WTC11 (cell line): ENCODE results near the gene TAF3. TPM values are rescaled to one million over a fixed set of nuclear protein-coding genes. Genes with fewer than 3 reads are reported as not detected.

Experiments
- ATAC-seq: fragments of 200-7000 bp; cut with Tn5 transposase; 2 replicates; pipeline ENCODE4 v1.10.0; 2021; ENCODE audit warnings: mild to moderate bottlenecking, moderate library complexity
- CTCF ChIA-PET: fragments of 300-600 bp; sonication (Branson Sonifier 250); formaldehyde crosslinking; loops from one replicate; lab custom pipeline; 2021; ENCODE audit warnings: antibody characterized with exemption; lab: Charles Lee
- POLR2A ChIA-PET: fragments of 350-600 bp; sonication (Branson Sonifier 250); formaldehyde crosslinking; loops from one replicate; lab custom pipeline; 2021; ENCODE audit warnings: antibody characterized with exemption; lab: Charles Lee
- DNase-seq: peaks from one replicate; pipeline ENCODE4 v3.0.0; 2021; ENCODE audit warnings: low spot score
- H3K27ac Mint-ChIP-seq: 2 replicates; pipeline ENCODE4 v1.8.0; 2021; ENCODE audit warnings: mixed read lengths
- H3K27me3 Mint-ChIP-seq: 2 replicates; pipeline ENCODE4 v1.8.0; 2021; ENCODE audit warnings: low read depth, mild to moderate bottlenecking, moderate library complexity, mixed read lengths
- H3K36me3 Mint-ChIP-seq: 2 replicates; pipeline ENCODE4 v1.8.0; 2021; ENCODE audit warnings: mixed read lengths
- H3K4me1 Mint-ChIP-seq: 2 replicates; pipeline ENCODE4 v1.8.0; 2022; ENCODE audit warnings: mixed read lengths
- H3K4me3 Mint-ChIP-seq: 2 replicates; pipeline ENCODE4 v1.8.0; 2021; ENCODE audit warnings: mild to moderate bottlenecking, moderate library complexity, mixed read lengths
- H3K9me3 Mint-ChIP-seq: 2 replicates; pipeline ENCODE4 v1.8.0; 2021; ENCODE audit warnings: mixed read lengths
- ESRRA ChIP-seq: sonication (generic); formaldehyde crosslinking; IDR thresholded peaks from 2 replicates; pipeline ENCODE4 v1.8.1; 2022; ENCODE audit warnings: mild to moderate bottlenecking, missing genetic modification reagents, borderline replicate concordance
- FOXP1 ChIP-seq: sonication (generic); formaldehyde crosslinking; IDR thresholded peaks from 2 replicates; pipeline ENCODE4 v1.8.0; 2022; ENCODE audit warnings: missing genetic modification reagents, mild to moderate bottlenecking, moderate library complexity, borderline replicate concordance
- GABPB1 ChIP-seq: sonication (generic); formaldehyde crosslinking; IDR thresholded peaks from 2 replicates; pipeline ENCODE4 v1.8.1; 2023; ENCODE audit warnings: mild to moderate bottlenecking, missing genetic modification reagents
- KAT7 ChIP-seq: sonication (generic); formaldehyde crosslinking; IDR thresholded peaks from 2 replicates; pipeline ENCODE4 v1.8.1; 2023; ENCODE audit warnings: missing genetic modification reagents, mild to moderate bottlenecking, borderline replicate concordance
- NFYB ChIP-seq: sonication (generic); formaldehyde crosslinking; conservative IDR thresholded peaks from 2 replicates; pipeline ENCODE4 v1.8.0; 2022; ENCODE audit warnings: low read depth, missing genetic modification reagents
- PRRX2 ChIP-seq: fragments of 250-450 bp; sonication (Bioruptor Pico); IDR thresholded peaks from 2 replicates; pipeline ENCODE4 v1.8.0; 2021; ENCODE audit warnings: mild to moderate bottlenecking
- RELA ChIP-seq: sonication (generic); formaldehyde crosslinking; IDR thresholded peaks from 2 replicates; pipeline ENCODE4 v1.8.1; 2022; ENCODE audit warnings: missing genetic modification reagents, mild to moderate bottlenecking, borderline replicate concordance
- RORB ChIP-seq: fragments of 250-450 bp; sonication (Bioruptor Pico); IDR thresholded peaks from 2 replicates; pipeline ENCODE4 v1.9.0; 2021; ENCODE audit warnings: mild to moderate bottlenecking
- SMAD4 ChIP-seq: sonication (generic); formaldehyde crosslinking; IDR thresholded peaks from 2 replicates; pipeline ENCODE4 v1.8.0; 2022; ENCODE audit warnings: mild to moderate bottlenecking, missing genetic modification reagents
- ZNF416 ChIP-seq: fragments of 250-450 bp; sonication (Bioruptor Pico); IDR thresholded peaks from 2 replicates; pipeline ENCODE4 v1.9.0; 2021; ENCODE audit warnings: mild to moderate bottlenecking, inconsistent platforms
- total RNA-seq: library from RNA; stranded (reverse); gene quantifications from 3 replicates; pipeline ENCODE4 v1.2.3, GENCODE V29; 2021
- TF ChIP-seq, protein P1 (sequence below): sonication (generic); formaldehyde crosslinking; IDR thresholded peaks from 2 replicates; pipeline ENCODE4 v1.8.1; 2023; ENCODE audit warnings: mild to moderate bottlenecking, missing genetic modification reagents, moderate library complexity
- TF ChIP-seq, protein P2 (sequence below): fragments of 250-450 bp; sonication (Bioruptor Pico); IDR thresholded peaks from 2 replicates; pipeline ENCODE4 v2.1.2; 2022; ENCODE audit warnings: mild to moderate bottlenecking, moderate library complexity
- TF ChIP-seq, protein P3 (sequence below): sonication (generic); formaldehyde crosslinking; IDR thresholded peaks from 2 replicates; pipeline ENCODE4 v1.8.1; 2022; ENCODE audit warnings: low read depth, missing genetic modification reagents, borderline replicate concordance
- TF ChIP-seq, protein P4 (sequence below): sonication (generic); formaldehyde crosslinking; IDR thresholded peaks from 2 replicates; pipeline ENCODE4 v1.8.0; 2023; ENCODE audit warnings: missing genetic modification reagents
- TF ChIP-seq, protein P5 (sequence below): sonication (generic); formaldehyde crosslinking; IDR thresholded peaks from 2 replicates; pipeline ENCODE4 v1.8.0; 2022; ENCODE audit warnings: mild to moderate bottlenecking, missing genetic modification reagents
- TF ChIP-seq, protein P6 (sequence below): fragments of 250-450 bp; sonication (Bioruptor Pico); IDR thresholded peaks from 2 replicates; pipeline ENCODE4 v1.8.0; 2021; ENCODE audit warnings: mild to moderate bottlenecking
- TF ChIP-seq, protein P7 (sequence below): fragments of 250-450 bp; sonication (Bioruptor Pico); IDR thresholded peaks from 2 replicates; pipeline ENCODE4 v1.9.0; 2021; ENCODE audit warnings: moderate library complexity, mild to moderate bottlenecking, inconsistent platforms, borderline replicate concordance
- TF ChIP-seq, protein P8 (sequence below): sonication (generic); formaldehyde crosslinking; IDR thresholded peaks from 2 replicates; pipeline ENCODE4 v1.8.0; 2023; ENCODE audit warnings: mild to moderate bottlenecking, missing genetic modification reagents

The TAF3 gene
- total RNA-seq, 1 experiment from 2014 or later, result 8.9 TPM

DNA sequence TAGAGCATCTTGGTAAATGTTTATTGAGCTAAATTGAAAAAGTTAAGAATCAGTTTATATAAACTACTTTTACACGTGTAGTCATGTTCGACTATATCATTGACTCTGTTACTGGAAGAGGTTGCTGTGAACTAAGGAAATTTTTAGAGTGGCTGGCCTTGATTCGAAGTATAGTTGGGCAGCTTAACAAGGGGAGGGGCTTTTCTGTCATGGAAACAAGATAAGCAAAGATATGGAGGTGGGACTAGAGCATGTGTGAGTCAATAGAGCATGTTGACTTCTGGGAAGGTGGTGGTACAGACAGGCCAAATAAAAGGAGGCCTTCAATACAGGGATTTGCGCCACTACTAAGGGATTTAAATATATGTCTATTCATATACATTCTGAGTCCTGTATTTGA is 22.7 kb upstream of the TAF3 start:
- Mint-ChIP-seq H3K4me3 (no peak overlapping the region), H3K36me3 (peaks cover 41% of the 10 kb centered on the region), H3K4me1 (peaks cover 2% of the 10 kb centered on the region), H3K27me3 (no peaks in the 10 kb centered on the region), H3K9me3 (no peaks in the 10 kb centered on the region), H3K27ac (no peak overlapping the region)
- ATAC-seq, result no peak
- POLR2A ChIA-PET, result no interaction called here
- CTCF ChIA-PET, result no interaction called here
- no peak for DNase-seq
- TF ChIP-seq, protein P1, sequence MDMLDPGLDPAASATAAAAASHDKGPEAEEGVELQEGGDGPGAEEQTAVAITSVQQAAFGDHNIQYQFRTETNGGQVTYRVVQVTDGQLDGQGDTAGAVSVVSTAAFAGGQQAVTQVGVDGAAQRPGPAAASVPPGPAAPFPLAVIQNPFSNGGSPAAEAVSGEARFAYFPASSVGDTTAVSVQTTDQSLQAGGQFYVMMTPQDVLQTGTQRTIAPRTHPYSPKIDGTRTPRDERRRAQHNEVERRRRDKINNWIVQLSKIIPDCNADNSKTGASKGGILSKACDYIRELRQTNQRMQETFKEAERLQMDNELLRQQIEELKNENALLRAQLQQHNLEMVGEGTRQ (CRISPR knock-in tag), result no peak
- TF ChIP-seq RORB (no peak), RELA (no peak), KAT7 (no peak), FOXP1 (CRISPR knock-in tag) (no peak), SMAD4 (CRISPR knock-in tag) (no peak), ZNF416 (CRISPR knock-in tag) (no peak)
- TF ChIP-seq, protein P2, sequence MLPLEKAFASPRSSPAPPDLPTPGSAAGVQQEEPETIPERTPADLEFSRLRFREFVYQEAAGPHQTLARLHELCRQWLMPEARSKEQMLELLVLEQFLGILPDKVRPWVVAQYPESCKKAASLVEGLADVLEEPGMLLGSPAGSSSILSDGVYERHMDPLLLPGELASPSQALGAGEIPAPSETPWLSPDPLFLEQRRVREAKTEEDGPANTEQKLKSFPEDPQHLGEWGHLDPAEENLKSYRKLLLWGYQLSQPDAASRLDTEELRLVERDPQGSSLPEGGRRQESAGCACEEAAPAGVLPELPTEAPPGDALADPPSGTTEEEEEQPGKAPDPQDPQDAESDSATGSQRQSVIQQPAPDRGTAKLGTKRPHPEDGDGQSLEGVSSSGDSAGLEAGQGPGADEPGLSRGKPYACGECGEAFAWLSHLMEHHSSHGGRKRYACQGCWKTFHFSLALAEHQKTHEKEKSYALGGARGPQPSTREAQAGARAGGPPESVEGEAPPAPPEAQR, result no peak
- TF ChIP-seq, protein P3, sequence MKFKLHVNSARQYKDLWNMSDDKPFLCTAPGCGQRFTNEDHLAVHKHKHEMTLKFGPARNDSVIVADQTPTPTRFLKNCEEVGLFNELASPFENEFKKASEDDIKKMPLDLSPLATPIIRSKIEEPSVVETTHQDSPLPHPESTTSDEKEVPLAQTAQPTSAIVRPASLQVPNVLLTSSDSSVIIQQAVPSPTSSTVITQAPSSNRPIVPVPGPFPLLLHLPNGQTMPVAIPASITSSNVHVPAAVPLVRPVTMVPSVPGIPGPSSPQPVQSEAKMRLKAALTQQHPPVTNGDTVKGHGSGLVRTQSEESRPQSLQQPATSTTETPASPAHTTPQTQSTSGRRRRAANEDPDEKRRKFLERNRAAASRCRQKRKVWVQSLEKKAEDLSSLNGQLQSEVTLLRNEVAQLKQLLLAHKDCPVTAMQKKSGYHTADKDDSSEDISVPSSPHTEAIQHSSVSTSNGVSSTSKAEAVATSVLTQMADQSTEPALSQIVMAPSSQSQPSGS, result no peak
- TF ChIP-seq, protein P4, sequence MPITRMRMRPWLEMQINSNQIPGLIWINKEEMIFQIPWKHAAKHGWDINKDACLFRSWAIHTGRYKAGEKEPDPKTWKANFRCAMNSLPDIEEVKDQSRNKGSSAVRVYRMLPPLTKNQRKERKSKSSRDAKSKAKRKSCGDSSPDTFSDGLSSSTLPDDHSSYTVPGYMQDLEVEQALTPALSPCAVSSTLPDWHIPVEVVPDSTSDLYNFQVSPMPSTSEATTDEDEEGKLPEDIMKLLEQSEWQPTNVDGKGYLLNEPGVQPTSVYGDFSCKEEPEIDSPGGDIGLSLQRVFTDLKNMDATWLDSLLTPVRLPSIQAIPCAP (CRISPR knock-in tag), result no peak
- TF ChIP-seq, protein P5, sequence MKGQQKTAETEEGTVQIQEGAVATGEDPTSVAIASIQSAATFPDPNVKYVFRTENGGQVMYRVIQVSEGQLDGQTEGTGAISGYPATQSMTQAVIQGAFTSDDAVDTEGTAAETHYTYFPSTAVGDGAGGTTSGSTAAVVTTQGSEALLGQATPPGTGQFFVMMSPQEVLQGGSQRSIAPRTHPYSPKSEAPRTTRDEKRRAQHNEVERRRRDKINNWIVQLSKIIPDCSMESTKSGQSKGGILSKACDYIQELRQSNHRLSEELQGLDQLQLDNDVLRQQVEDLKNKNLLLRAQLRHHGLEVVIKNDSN (CRISPR knock-in tag), result no peak

DNA sequence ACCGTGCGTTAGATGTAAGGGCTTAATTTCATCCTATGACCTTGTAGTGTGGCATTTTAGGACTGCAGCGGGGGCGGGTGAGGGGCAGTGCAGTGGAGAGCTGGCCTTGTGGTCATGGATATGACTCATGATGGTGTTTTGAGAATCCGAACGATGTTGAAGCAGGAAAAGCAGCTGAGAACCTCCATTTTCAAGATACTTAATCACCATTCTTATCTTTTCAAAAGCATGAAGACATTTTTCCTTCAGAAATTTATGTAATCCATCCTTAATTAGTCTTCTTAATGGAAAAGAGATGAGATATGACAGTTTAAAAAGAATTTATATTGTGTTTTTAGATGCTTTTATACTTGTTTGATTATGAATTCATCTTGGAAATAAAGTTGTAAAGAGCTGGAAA is 20.7 kb upstream of the TAF3 start:
- no peak overlapping the region for H3K4me3 Mint-ChIP-seq
- TF ChIP-seq, protein P6, sequence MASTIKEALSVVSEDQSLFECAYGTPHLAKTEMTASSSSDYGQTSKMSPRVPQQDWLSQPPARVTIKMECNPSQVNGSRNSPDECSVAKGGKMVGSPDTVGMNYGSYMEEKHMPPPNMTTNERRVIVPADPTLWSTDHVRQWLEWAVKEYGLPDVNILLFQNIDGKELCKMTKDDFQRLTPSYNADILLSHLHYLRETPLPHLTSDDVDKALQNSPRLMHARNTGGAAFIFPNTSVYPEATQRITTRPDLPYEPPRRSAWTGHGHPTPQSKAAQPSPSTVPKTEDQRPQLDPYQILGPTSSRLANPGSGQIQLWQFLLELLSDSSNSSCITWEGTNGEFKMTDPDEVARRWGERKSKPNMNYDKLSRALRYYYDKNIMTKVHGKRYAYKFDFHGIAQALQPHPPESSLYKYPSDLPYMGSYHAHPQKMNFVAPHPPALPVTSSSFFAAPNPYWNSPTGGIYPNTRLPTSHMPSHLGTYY (CRISPR knock-in tag), result no peak
- TF ChIP-seq NFYB (CRISPR knock-in tag) (no peak), PRRX2 (CRISPR knock-in tag) (no peak), GABPB1 (CRISPR knock-in tag) (no peak), ZNF416 (CRISPR knock-in tag) (no peak), ESRRA (CRISPR knock-in tag) (no peak), SMAD4 (CRISPR knock-in tag) (no peak)
- TF ChIP-seq, protein P7, sequence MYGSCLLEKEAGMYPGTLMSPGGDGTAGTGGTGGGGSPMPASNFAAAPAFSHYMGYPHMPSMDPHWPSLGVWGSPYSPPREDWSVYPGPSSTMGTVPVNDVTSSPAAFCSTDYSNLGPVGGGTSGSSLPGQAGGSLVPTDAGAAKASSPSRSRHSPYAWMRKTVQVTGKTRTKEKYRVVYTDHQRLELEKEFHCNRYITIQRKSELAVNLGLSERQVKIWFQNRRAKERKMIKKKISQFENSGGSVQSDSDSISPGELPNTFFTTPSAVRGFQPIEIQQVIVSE (CRISPR knock-in tag), result no peak
- TF ChIP-seq, protein P8, sequence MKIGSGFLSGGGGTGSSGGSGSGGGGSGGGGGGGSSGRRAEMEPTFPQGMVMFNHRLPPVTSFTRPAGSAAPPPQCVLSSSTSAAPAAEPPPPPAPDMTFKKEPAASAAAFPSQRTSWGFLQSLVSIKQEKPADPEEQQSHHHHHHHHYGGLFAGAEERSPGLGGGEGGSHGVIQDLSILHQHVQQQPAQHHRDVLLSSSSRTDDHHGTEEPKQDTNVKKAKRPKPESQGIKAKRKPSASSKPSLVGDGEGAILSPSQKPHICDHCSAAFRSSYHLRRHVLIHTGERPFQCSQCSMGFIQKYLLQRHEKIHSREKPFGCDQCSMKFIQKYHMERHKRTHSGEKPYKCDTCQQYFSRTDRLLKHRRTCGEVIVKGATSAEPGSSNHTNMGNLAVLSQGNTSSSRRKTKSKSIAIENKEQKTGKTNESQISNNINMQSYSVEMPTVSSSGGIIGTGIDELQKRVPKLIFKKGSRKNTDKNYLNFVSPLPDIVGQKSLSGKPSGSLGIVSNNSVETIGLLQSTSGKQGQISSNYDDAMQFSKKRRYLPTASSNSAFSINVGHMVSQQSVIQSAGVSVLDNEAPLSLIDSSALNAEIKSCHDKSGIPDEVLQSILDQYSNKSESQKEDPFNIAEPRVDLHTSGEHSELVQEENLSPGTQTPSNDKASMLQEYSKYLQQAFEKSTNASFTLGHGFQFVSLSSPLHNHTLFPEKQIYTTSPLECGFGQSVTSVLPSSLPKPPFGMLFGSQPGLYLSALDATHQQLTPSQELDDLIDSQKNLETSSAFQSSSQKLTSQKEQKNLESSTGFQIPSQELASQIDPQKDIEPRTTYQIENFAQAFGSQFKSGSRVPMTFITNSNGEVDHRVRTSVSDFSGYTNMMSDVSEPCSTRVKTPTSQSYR (CRISPR knock-in tag), result no peak
- TF ChIP-seq, all 79 proteins: peak for 0
- CTCF ChIA-PET, result no interaction called here
- DNase-seq (no peak), ATAC-seq (no peak)
- POLR2A ChIA-PET, result interaction anchor here (0.8 kb wide), 1 partner anchor 10 kb away, joined by 3 read pairs; the partner anchor contains the start of genes ATP5F1C and KIN
- H3K4me1 Mint-ChIP-seq, result no peaks in the 10 kb centered on the region; the same call in 1 of the 2 replicates
- H3K27ac Mint-ChIP-seq, result no peak overlapping the region
- H3K36me3 Mint-ChIP-seq, result peaks cover 54% of the 10 kb centered on the region
- H3K9me3 Mint-ChIP-seq, result no peaks in the 10 kb centered on the region
- H3K27me3 Mint-ChIP-seq, result no peaks in the 10 kb centered on the region
